K562 (cell line): ENCODE measurements around the gene ANXA3. TPM values are rescaled to one million over a fixed set of nuclear protein-coding genes. Genes with fewer than 3 reads are reported as not detected.

Experiments
- ATAC-seq: fragments of 200-7000 bp; cut with Tn5 transposase; 3 replicates; pipeline ENCODE4 v1.9.1; 2020; ENCODE audit warnings: moderate library complexity
- BruUV-seq: library from RNA; stranded (reverse); fragments of 400-500 nt; replicated peaks from 2 replicates; lab custom pipeline; 2021; lab: Mats Ljungman, UMichigan
- CTCF ChIA-PET: fragments of 300-600 bp; formaldehyde crosslinking; extraction: SDS; loops from one replicate; lab custom pipeline; 2021; ENCODE audit warnings: low intra/inter-chr PET ratio; lab: Yijun Ruan, JAX
- POLR2A ChIA-PET: fragments of 300-600, 350-650 bp; sonication (Branson Sonifier 250); formaldehyde crosslinking; extraction: SDS; loops from one replicate; lab custom pipeline; 2021; ENCODE audit warnings: antibody characterized with exemption, inconsistent platforms; lab: Yijun Ruan, JAX
- DNase-seq, 4 experiments: peaks; one replicate each; pipeline versions ENCODE4 v3.0.0 to v3.0.0-alpha.2; 2011 to 2018; ENCODE audit warnings: low spot score in 3 of 4, mixed read lengths in 3 of 4; ENCODE audit errors: extremely low read depth in 1 of 4
- FAIRE-seq: peaks from 2 replicates; lab custom pipeline; 2011; peaks lifted over from hg19 to GRCh38; lab: Jason Lieb, UNC
- H2AFZ ChIP-seq: 2 replicates; pipeline ENCODE4 v1.6.0; 2011; ENCODE audit warnings: low read depth, low read length, control low read depth, inconsistent platforms
- H3K27ac ChIP-seq: fragments of 200-600 bp; 3 replicates; pipeline ENCODE4 v1.8.0; 2011; ENCODE audit warnings: low read depth, mild to moderate bottlenecking, control low read depth, inconsistent platforms, low read length, moderate library complexity, mixed read lengths; ENCODE audit errors: extremely low read depth
- H3K27me3 ChIP-seq, 2 experiments: fragments of 300-600 bp in 1 of 2; 2 replicates in 1 of 2; 3 replicates in 1 of 2; pipeline versions ENCODE4 v1.6.0 to v1.8.0; 2011; ENCODE audit warnings: inconsistent platforms in 2 of 2, low read length in 2 of 2, mild to moderate bottlenecking in 1 of 2, mixed read lengths in 1 of 2, moderate library complexity in 1 of 2; ENCODE audit not compliant: control insufficient read depth in 2 of 2, insufficient read depth in 2 of 2
- H3K36me3 ChIP-seq: fragments of 300-600 bp; 3 replicates; pipeline ENCODE4 v1.8.0; 2011; ENCODE audit warnings: mild to moderate bottlenecking, low read length, inconsistent platforms; ENCODE audit not compliant: control insufficient read depth, insufficient read depth
- H3K4me1 ChIP-seq, 2 experiments: fragments of 200-600 bp in 1 of 2; replicated peaks in 1 of 2; 2 replicates in 1 of 2; 3 replicates in 1 of 2; pipeline versions ENCODE4 v1.5.1 to v1.8.0; 2011; ENCODE audit warnings: inconsistent platforms in 2 of 2, low read length in 2 of 2, mild to moderate bottlenecking in 1 of 2, mixed read lengths in 1 of 2, moderate library complexity in 1 of 2; ENCODE audit not compliant: control insufficient read depth in 2 of 2, insufficient read depth in 2 of 2
- H3K4me2 ChIP-seq: 2 replicates; pipeline ENCODE4 v1.6.1; 2011; ENCODE audit warnings: low read length, control low read depth, inconsistent platforms, mixed read lengths; ENCODE audit not compliant: insufficient read depth
- H3K4me3 ChIP-seq: fragments of 200-600 bp; sonication (generic), shearing (Covaris generic); 2 replicates; pipeline ENCODE4 v1.5.1; 2016; ENCODE audit warnings: control low read depth, inconsistent platforms
- H3K79me2 ChIP-seq: fragments of 200-600 bp; 3 replicates; pipeline ENCODE4 v1.8.0; 2011; ENCODE audit warnings: low read length, inconsistent platforms; ENCODE audit not compliant: control insufficient read depth, insufficient read depth
- H3K9ac ChIP-seq, 2 experiments: 2 replicates each; pipeline versions ENCODE4 v1.6.0 to v1.6.1; 2011; ENCODE audit warnings: low read depth in 2 of 2, low read length in 2 of 2, control low read depth in 1 of 2, inconsistent platforms in 1 of 2, mild to moderate bottlenecking in 1 of 2, mixed read lengths in 1 of 2; ENCODE audit not compliant: insufficient read depth in 1 of 2
- H3K9me1 ChIP-seq: one replicate; pipeline ENCODE4 v1.6.0; 2011; ENCODE audit warnings: inconsistent platforms, mild to moderate bottlenecking, low read length, moderate library complexity; ENCODE audit not compliant: control insufficient read depth, insufficient read depth
- H3K9me3 ChIP-seq: replicated peaks from 2 replicates; pipeline ENCODE4 v1.5.1; 2011; ENCODE audit warnings: low read depth, low read length, inconsistent platforms; ENCODE audit not compliant: control insufficient read depth, insufficient read depth
- H4K20me1 ChIP-seq: replicated peaks from 2 replicates; pipeline ENCODE4 v1.6.1; 2011; ENCODE audit warnings: low read length, inconsistent platforms, mixed read lengths; ENCODE audit not compliant: control insufficient read depth, insufficient read depth
- HIVEP1 ChIP-seq: fragments of 250-450 bp; sonication (Bioruptor Pico); IDR thresholded peaks from 2 replicates; pipeline ENCODE4 v1.4.0; 2020; ENCODE audit warnings: mild to moderate bottlenecking
- MAZ ChIP-seq, 2 experiments: fragments of 450-650 bp in 1 of 2; sonication (generic) in 1 of 2; formaldehyde crosslinking; IDR thresholded peaks in 1 of 2; conservative IDR thresholded peaks in 1 of 2; 2 replicates each; pipeline versions ENCODE4 v1.4.0 to v1.5.0; 2020; ENCODE audit warnings: mild to moderate bottlenecking in 1 of 2, missing genetic modification reagents in 1 of 2
- MBD1 ChIP-seq: fragments of 250-450 bp; sonication (Bioruptor Pico); IDR thresholded peaks from 2 replicates; pipeline ENCODE4 v1.8.0; 2022; ENCODE audit warnings: inconsistent platforms
- MTA1 ChIP-seq: fragments of 450-650 bp; IDR thresholded peaks from 2 replicates; pipeline ENCODE4 v1.6.1; 2017; ENCODE audit warnings: borderline replicate concordance
- POLR2G ChIP-seq: fragments of 200-400 bp; formaldehyde crosslinking; IDR thresholded peaks from 2 replicates; pipeline ENCODE4 v1.6.1; 2017; ENCODE audit warnings: low read depth, mild to moderate bottlenecking, antibody characterized with exemption, low read length, moderate library complexity
- SMC3 ChIP-seq: conservative IDR thresholded peaks from 2 replicates; pipeline ENCODE4 v1.6.1; 2011; ENCODE audit warnings: low read depth, low read length, improper control_type of control experiment; ENCODE audit not compliant: insufficient read depth
- TFAM ChIP-seq: fragments of 250-450 bp; sonication (Bioruptor Pico); conservative IDR thresholded peaks from 2 replicates; pipeline ENCODE4 v1.5.0; 2021; ENCODE audit warnings: mild to moderate bottlenecking, moderate library complexity
- TGIF2 ChIP-seq: sonication (generic); formaldehyde crosslinking; IDR thresholded peaks from 2 replicates; pipeline ENCODE4 v1.8.1; 2022; ENCODE audit warnings: mild to moderate bottlenecking, missing genetic modification reagents, moderate library complexity
- THAP12 ChIP-seq: fragments of 250-450 bp; sonication (Bioruptor Pico); IDR thresholded peaks from 2 replicates; pipeline ENCODE4 v1.9.0; 2021; ENCODE audit warnings: mild to moderate bottlenecking, inconsistent platforms
- USF2 ChIP-seq: sonication (generic); formaldehyde crosslinking; IDR thresholded peaks from 2 replicates; pipeline ENCODE4 v1.5.0; 2020; ENCODE audit warnings: missing genetic modification reagents
- ZFP30 ChIP-seq: fragments of 250-450 bp; sonication (Bioruptor Pico); IDR thresholded peaks from 2 replicates; pipeline ENCODE4 v1.8.0; 2022; ENCODE audit warnings: moderate library complexity, mild to moderate bottlenecking, inconsistent platforms, borderline replicate concordance
- ZNF280A ChIP-seq: fragments of 450-650 bp; IDR thresholded peaks from 2 replicates; pipeline ENCODE4 v1.6.1; 2018; ENCODE audit warnings: mild to moderate bottlenecking, low read depth; ENCODE audit not compliant: partially characterized antibody
- ZNF311 ChIP-seq: fragments of 250-450 bp; sonication (Bioruptor Pico); IDR thresholded peaks from 2 replicates; pipeline ENCODE4 v1.4.0; 2020; ENCODE audit warnings: mild to moderate bottlenecking, moderate library complexity
- ZNF764 ChIP-seq: fragments of 250-450 bp; sonication (Bioruptor Pico); IDR thresholded peaks from 2 replicates; pipeline ENCODE4 v1.4.0; 2020; ENCODE audit warnings: low read depth, mild to moderate bottlenecking, moderate library complexity
- ZNF780A ChIP-seq: fragments of 250-450 bp; sonication (Bioruptor Pico); IDR thresholded peaks from 2 replicates; pipeline ENCODE4 v1.5.0; 2021; ENCODE audit warnings: mild to moderate bottlenecking
- WGBS: fragments of 100-300 bp; shearing (Covaris generic); methylation state at CpG from one replicate; pipeline ENCODE4 v1.1.6; 2016; ENCODE audit warnings: low coverage, mixed read lengths; ENCODE audit not compliant: insufficient coverage; ENCODE audit errors: missing lambda C conversion rate; 5-methylcytosine and 5-hydroxymethylcytosine counted together
- in situ Hi-C: fragments of 300-500 bp; cut with MboI; formaldehyde crosslinking; loops from 4 replicates; pipeline ENCODE4 v1.15.0; 2018; ENCODE audit warnings: inconsistent platforms, mixed read lengths
- intact Hi-C: fragments of 100-400 bp; cut with micrococcal nuclease; formaldehyde crosslinking; loops from 2 replicates; pipeline ENCODE4 v1.14.2; 2022
- polyA plus RNA-seq, 8 experiments: library from polyadenylated mRNA; depleted of rRNA in 4 of 8; stranded (reverse) in 5 of 8; unstranded in 3 of 8; fragments of >200 nt; fragmentation: Nextera tagmentation in 2 of 8; fragmentation: Illumina TruSeq in 1 of 8; extraction: Ambion mirVana in 2 of 8; extraction: Trizol in 1 of 8; gene quantifications; 2 replicates each; pipeline versions ENCODE4 v1.2.1 to v1.2.3, GENCODE V29; 2011 to 2014; ENCODE audit warnings: inconsistent platforms in 1 of 8, missing spikeins in 1 of 8
- total RNA-seq, 7 experiments: library from RNA; depleted of rRNA in 6 of 7; stranded (reverse); fragments of >200 nt in 6 of 7; fragmentation: Illumina TruSeq in 2 of 7; extraction: Trizol in 2 of 7; gene quantifications; 2 replicates each; pipeline versions ENCODE4 v1.2.1 to v1.2.3, GENCODE V29; 2011 to 2021; ENCODE audit warnings: low replicate concordance in 1 of 7

The ANXA3 gene
- total and polyA plus RNA-seq, 9 of the 15 experiments (the other 6 are each of a cell fraction or from before 2014, with no cell fraction given): 6.3 to 15.5 (median 9.8) TPM

GRCh38 chr4:78629991-78630541, 78.5 kb downstream of the ANXA3 start:
- POLR2A ChIA-PET: interaction anchor here (0.6 to 2.4 kb wide), 11 partner anchors 9 to 268 kb away, joined by 3 to 11 read pairs (median 4); no protein-coding TSS in a partner anchor
- Histone ChIP-seq H4K20me1 (no peaks in the 10 kb centered on the region), H2AFZ (peak overlapping the region; percentile 42), H3K9ac (peak overlapping the region in 1 of 2 experiments; percentile 73; a peak in 3 of 4 replicates), H3K4me3 (no peak overlapping the region), H3K4me1 (peaks cover 0 to 45% of the 10 kb centered on the region in 2 experiments; a peak in 4 of 5 replicates), H3K27me3 (no peaks in the 10 kb centered on the region), H3K79me2 (peaks cover 2% of the 10 kb centered on the region; the same call in 1 of the 3 replicates), H3K9me3 (no peaks in the 10 kb centered on the region), H3K9me1 (no peaks in the 10 kb centered on the region), H3K27ac (peak overlapping the region; percentile 88), H3K4me2 (peak overlapping the region; percentile 92), H3K36me3 (no peaks in the 10 kb centered on the region)
- intact Hi-C loops (loop anchor here (1.0 kb wide), 1 partner anchor 62 kb away; no protein-coding TSS in a partner anchor), in situ Hi-C loops (no loop called here)
- no TSS peak for BruUV-seq
- CTCF ChIA-PET: no interaction called here
- DNase-seq (peak; percentile 28 to 74 (median 35)), ATAC-seq (peak; percentile 59), FAIRE-seq (peak; percentile 63)
- WGBS: 5% methylated on average over 4 of the region's 4 CpGs
- no peak for TF ChIP-seq MTA1
- no peak for TF ChIP-seq MBD1 (CRISPR knock-in tag)
- no peak for TF ChIP-seq POLR2G
- 0 out of 2 replicates have a peak, but pooled peaks have one; percentile 18 for TF ChIP-seq ZNF311 (CRISPR knock-in tag)
- TF ChIP-seq TFAM: no peak
- TF ChIP-seq ZNF764 (CRISPR knock-in tag): no peak
- peak; percentile 90 for TF ChIP-seq USF2 (CRISPR knock-in tag)
- no peak for TF ChIP-seq TGIF2 (CRISPR knock-in tag)
- TF ChIP-seq SMC3: no peak
- no peak for TF ChIP-seq ZNF280A
- no peak for TF ChIP-seq THAP12 (CRISPR knock-in tag)
- no peak for TF ChIP-seq ZNF780A (CRISPR knock-in tag)
- TF ChIP-seq ZFP30 (CRISPR knock-in tag): no peak
- 0 out of 2 replicates have a peak, but pooled peaks have one; percentile 23 for TF ChIP-seq HIVEP1
- peak in 1 of 2 experiments; percentile 22; a peak in 1 of 4 replicates for TF ChIP-seq MAZ (CRISPR knock-in tag; conservative IDR thresholded peaks at IDR 0.05 in 1 of 2, IDR thresholded peaks at IDR 0.05 in 1 of 2)
